SU-DHL-6 (cell line): ENCODE measurements around the gene EPRS1.

Experiments
- H2AFZ ChIP-seq: fragments of 200-600 bp; sonication (generic); 2 replicates; pipeline ENCODE4 v1.6.1; 2014; ENCODE audit warnings: low read depth, mild to moderate bottlenecking, moderate library complexity, mixed read lengths, antibody characterized with exemption, low read length; ENCODE audit not compliant: severe bottlenecking
- H3F3A ChIP-seq: fragments of 200-600 bp; shearing (Covaris generic); 2 replicates; pipeline ENCODE4 v1.6.0; 2016; ENCODE audit warnings: antibody characterized with exemption, mild to moderate bottlenecking; ENCODE audit not compliant: insufficient read depth
- H3K27ac ChIP-seq: fragments of 200-600 bp; sonication (generic); 2 replicates; pipeline ENCODE4 v1.5.1; 2016; ENCODE audit warnings: low read depth, mild to moderate bottlenecking, low read length, moderate library complexity, mixed read lengths
- H3K27me3 ChIP-seq: fragments of 200-600 bp; sonication (generic), shearing (Covaris generic); 2 replicates; pipeline ENCODE4 v1.6.0; 2014; ENCODE audit warnings: mild to moderate bottlenecking, low read length
- H3K36me3 ChIP-seq: fragments of 200-600 bp; sonication (generic); 2 replicates; pipeline ENCODE4 v1.6.1; 2014; ENCODE audit warnings: mild to moderate bottlenecking, low read length, mixed read lengths
- H3K4me2 ChIP-seq: fragments of 300-600, 200-600 bp; shearing (Covaris generic), sonication (generic); 2 replicates; pipeline ENCODE4 v1.6.0; 2014; ENCODE audit warnings: low read length, low read depth, mild to moderate bottlenecking; ENCODE audit not compliant: poor library complexity, severe bottlenecking
- H3K4me3 ChIP-seq: fragments of 200-600 bp; sonication (generic); 2 replicates; pipeline ENCODE4 v1.5.1; 2014; ENCODE audit warnings: antibody characterized with exemption, low read length, mild to moderate bottlenecking, mixed read lengths; ENCODE audit not compliant: insufficient read depth, poor library complexity, severe bottlenecking
- H3K79me2 ChIP-seq: fragments of 200-600 bp; sonication (generic); 2 replicates; pipeline ENCODE4 v1.6.1; 2014; ENCODE audit warnings: mild to moderate bottlenecking, low read length, moderate library complexity; ENCODE audit not compliant: insufficient read depth
- H3K9ac ChIP-seq: fragments of 200-600 bp; sonication (generic); 2 replicates; pipeline ENCODE4 v1.7.0; 2014; ENCODE audit warnings: mild to moderate bottlenecking, low read length
- H3K9me2 ChIP-seq: fragments of 200-600 bp; sonication (generic); replicated peaks from 2 replicates; pipeline ENCODE4 v1.6.1; 2014; ENCODE audit warnings: low read length; ENCODE audit not compliant: insufficient read depth
- H3K9me3 ChIP-seq: fragments of 200-600 bp; sonication (generic); 2 replicates; pipeline ENCODE4 v1.6.1; 2014; ENCODE audit warnings: low read length, mixed read lengths; ENCODE audit not compliant: insufficient read depth
- H4K20me1 ChIP-seq: fragments of 200-600 bp; sonication (generic); 2 replicates; pipeline ENCODE4 v1.6.1; 2014; ENCODE audit warnings: low read depth, mild to moderate bottlenecking, antibody characterized with exemption, low read length, moderate library complexity, mixed read lengths
- EZH2phosphoT487 ChIP-seq: fragments of 200-600 bp; sonication (generic), shearing (Covaris generic); conservative IDR thresholded peaks from 2 replicates; pipeline ENCODE4 v1.6.1; 2018; ENCODE audit warnings: mild to moderate bottlenecking, antibody characterized with exemption, low read length, moderate library complexity, mixed read lengths
- TF ChIP-seq, protein P1 (sequence below): fragments of 200-600 bp; sonication (generic); IDR thresholded peaks from one replicate; pipeline ENCODE4 v1.5.1; 2017; ENCODE audit warnings: antibody characterized with exemption, mild to moderate bottlenecking, low read length, moderate library complexity; ENCODE audit not compliant: insufficient read depth, poor library complexity, severe bottlenecking

The EPRS1 gene

DNA sequence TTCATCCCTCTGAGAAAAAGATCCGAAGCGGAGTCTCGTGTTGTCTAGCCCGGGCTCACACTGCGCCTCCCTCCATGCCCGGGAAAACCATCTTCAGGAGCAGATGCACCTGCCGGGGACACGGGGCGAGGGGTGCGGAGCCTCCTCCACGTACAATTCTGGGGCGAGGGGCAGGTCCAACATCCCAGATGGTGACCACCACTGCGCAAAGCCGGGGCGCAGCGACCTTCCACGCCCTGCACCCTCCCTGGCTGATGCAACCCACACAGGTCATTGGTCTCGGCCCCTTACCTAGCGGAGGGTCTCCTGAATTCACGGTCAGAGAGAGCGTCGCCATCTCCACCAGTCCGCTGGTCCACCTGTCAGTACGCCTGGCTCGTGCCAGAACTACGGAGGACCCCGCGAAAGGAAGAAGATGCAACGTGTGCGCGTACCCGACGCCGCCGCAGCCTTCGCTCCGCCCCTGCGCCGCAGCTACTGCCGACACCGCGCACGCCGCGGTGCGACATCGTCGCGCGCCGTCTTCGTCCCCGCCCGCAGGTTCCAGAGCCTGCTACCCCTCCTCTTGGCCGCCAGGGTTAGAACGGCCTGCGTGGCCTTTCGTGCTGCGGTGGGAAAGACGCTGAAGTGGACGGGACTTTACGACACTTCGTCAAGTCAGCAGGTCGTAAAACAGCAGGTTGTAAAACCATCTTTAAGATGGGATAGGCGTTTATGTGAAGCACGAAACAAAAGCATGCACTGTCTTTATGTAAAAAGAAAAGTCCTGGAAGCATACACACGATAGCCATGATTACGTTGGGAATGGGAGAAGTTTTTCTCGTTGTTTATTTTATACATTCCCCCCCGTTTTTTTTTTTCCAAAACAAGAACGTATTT, at the start of gene EPRS1:
Gene EPRS1, minus strand, starts transcription at position 454 of the 879 bp plus-strand sequence. Its CDS starts 117 bp downstream, at position 337.
- peak within 1 kb of the TSS; percentile 90 for H2AFZ ChIP-seq
- peak within 1 kb of the TSS; percentile 94 for H3K9ac ChIP-seq
- TF ChIP-seq, protein P1, sequence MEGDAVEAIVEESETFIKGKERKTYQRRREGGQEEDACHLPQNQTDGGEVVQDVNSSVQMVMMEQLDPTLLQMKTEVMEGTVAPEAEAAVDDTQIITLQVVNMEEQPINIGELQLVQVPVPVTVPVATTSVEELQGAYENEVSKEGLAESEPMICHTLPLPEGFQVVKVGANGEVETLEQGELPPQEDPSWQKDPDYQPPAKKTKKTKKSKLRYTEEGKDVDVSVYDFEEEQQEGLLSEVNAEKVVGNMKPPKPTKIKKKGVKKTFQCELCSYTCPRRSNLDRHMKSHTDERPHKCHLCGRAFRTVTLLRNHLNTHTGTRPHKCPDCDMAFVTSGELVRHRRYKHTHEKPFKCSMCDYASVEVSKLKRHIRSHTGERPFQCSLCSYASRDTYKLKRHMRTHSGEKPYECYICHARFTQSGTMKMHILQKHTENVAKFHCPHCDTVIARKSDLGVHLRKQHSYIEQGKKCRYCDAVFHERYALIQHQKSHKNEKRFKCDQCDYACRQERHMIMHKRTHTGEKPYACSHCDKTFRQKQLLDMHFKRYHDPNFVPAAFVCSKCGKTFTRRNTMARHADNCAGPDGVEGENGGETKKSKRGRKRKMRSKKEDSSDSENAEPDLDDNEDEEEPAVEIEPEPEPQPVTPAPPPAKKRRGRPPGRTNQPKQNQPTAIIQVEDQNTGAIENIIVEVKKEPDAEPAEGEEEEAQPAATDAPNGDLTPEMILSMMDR, result peak; percentile 16
- TF ChIP-seq EZH2phosphoT487, result no peak
- peak within 1 kb of the TSS; percentile 86 for H3K4me3 ChIP-seq
- H3K79me2 ChIP-seq, result peaks cover 47% of the 10 kb centered on the region
- no peaks in the 10 kb centered on the region for H3K36me3 ChIP-seq
- peak within 1 kb of the TSS; percentile 85 for H3K4me2 ChIP-seq
- H4K20me1 ChIP-seq, result peaks cover 4% of the 10 kb centered on the region; the same call in 1 of the 2 replicates
- no peaks in the 10 kb centered on the region for H3K9me2 ChIP-seq
- peaks cover 10% of the 10 kb centered on the region; the same call in 1 of the 2 replicates for H3F3A ChIP-seq
- no peaks in the 10 kb centered on the region for H3K9me3 ChIP-seq
- H3K27ac ChIP-seq, result peak within 1 kb of the TSS; percentile 76
- no peaks in the 10 kb centered on the region for H3K27me3 ChIP-seq

GRCh38 chr1:220094016-220094911, 48.0 kb upstream of the EPRS1 start, which contains the start of gene IARS2:
IARS2 (plus strand) TSS chr1:220094132; CDS start chr1:220094217, 85 bp downstream.
- no peaks in the 10 kb centered on the region for H3K27me3 ChIP-seq
- peak within 1 kb of the TSS; percentile 93 for H3K9ac ChIP-seq
- H3K4me2 ChIP-seq, result peak within 1 kb of the TSS; percentile 87
- peaks cover 1% of the 10 kb centered on the region; the same call in 1 of the 2 replicates for H3K36me3 ChIP-seq
- H2AFZ ChIP-seq, result peak within 1 kb of the TSS; percentile 89
- H3F3A ChIP-seq, result peaks cover 8% of the 10 kb centered on the region
- H3K4me3 ChIP-seq, result peak within 1 kb of the TSS; percentile 92
- H3K9me2 ChIP-seq, result no peaks in the 10 kb centered on the region
- peaks cover 29% of the 10 kb centered on the region for H3K79me2 ChIP-seq
- no peaks in the 10 kb centered on the region for H3K9me3 ChIP-seq
- H3K27ac ChIP-seq, result peak within 1 kb of the TSS; percentile 57
- TF ChIP-seq EZH2phosphoT487, result no peak
- TF ChIP-seq, protein P1, result no peak
- H4K20me1 ChIP-seq, result no peaks in the 10 kb centered on the region

DNA sequence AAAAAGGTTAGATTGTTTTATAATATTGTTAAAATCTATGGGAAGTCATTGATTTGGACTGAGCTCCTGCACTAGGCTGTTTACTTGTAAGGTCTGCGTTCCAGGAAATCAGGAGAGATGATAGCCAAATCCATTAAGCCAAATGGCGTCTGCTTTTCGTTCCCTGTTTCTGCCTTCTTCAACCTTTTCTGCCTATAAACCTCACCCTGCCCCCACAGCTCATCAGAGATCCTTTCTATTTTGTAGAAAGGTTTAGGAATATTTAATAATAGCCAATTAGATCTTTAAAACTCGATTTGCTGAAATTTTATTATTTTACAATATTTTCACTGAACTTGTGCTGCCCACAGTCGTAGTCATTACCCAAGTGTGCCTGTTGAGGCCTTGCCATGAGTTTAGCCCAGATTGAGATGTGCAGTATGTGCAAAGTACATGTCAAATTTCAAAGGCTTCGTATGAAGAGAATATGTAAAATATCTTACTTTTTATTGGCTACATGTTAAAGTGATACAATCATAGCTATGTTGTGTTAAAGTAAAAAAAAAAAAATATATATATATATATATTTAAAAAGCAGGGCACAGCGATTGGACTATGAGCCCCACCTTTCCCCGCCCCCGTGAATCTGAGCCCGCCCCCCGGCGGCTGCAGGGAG, 47.2 kb upstream of the EPRS1 start:
- Histone ChIP-seq H3K27me3 (no peaks in the 10 kb centered on the region), H3K9ac (no peak overlapping the region; the same call in 1 of the 2 replicates), H2AFZ (peak overlapping the region; percentile 60), H3K79me2 (peaks cover 32% of the 10 kb centered on the region), H3K4me3 (no peak overlapping the region), H3K9me2 (no peaks in the 10 kb centered on the region), H3K4me2 (peak overlapping the region; percentile 53), H4K20me1 (no peaks in the 10 kb centered on the region), H3F3A (peaks cover 13% of the 10 kb centered on the region), H3K36me3 (no peaks in the 10 kb centered on the region; the same call in 1 of the 2 replicates), H3K27ac (0 out of 2 replicates have a peak overlapping the region, but pooled peaks have one; percentile 13), H3K9me3 (no peaks in the 10 kb centered on the region)
- TF ChIP-seq, protein P1, result no peak
- TF ChIP-seq EZH2phosphoT487, result no peak
